T-helper 17 cell (primary cell): ENCODE data around the gene ASB2. TPM values are rescaled to one million over a fixed set of nuclear protein-coding genes. Genes with fewer than 3 reads are reported as not detected.

Source experiments
- ATAC-seq: fragments of 150-1000 bp; cut with Tn5 transposase; 2 replicates; pipeline ENCODE4 v1.10.0; 2021; ENCODE audit warnings: mild to moderate bottlenecking, moderate library complexity
- DNase-seq, 3 donors: peaks; one replicate each; pipeline versions ENCODE4 v3.0.0 to v3.0.0-alpha.2; 2020 to 2021
- H3K9me3 ChIP-seq: one replicate; pipeline ENCODE4 v1.7.0; 2013; ENCODE audit warnings: low read length, mild to moderate bottlenecking; ENCODE audit not compliant: control insufficient read depth, poor library complexity, severe bottlenecking
- H3K27ac Mint-ChIP-seq: one replicate; pipeline ENCODE4 v1.8.0; 2022; ENCODE audit warnings: mild to moderate bottlenecking, moderate library complexity, mixed read lengths
- H3K27me3 Mint-ChIP-seq: one replicate; pipeline ENCODE4 v1.8.0; 2022; ENCODE audit warnings: mixed read lengths
- H3K36me3 Mint-ChIP-seq: one replicate; pipeline ENCODE4 v1.8.0; 2022; ENCODE audit warnings: low read depth, mixed read lengths
- H3K4me1 Mint-ChIP-seq: one replicate; pipeline ENCODE4 v1.8.0; 2022; ENCODE audit warnings: mild to moderate bottlenecking, mixed read lengths
- H3K4me3 Mint-ChIP-seq: one replicate; pipeline ENCODE4 v1.8.0; 2022; ENCODE audit warnings: mild to moderate bottlenecking, moderate library complexity, mixed read lengths
- total RNA-seq, 4 donors: library from RNA in 2 of 4; stranded (reverse) in 2 of 4; gene quantifications; one replicate each; pipeline ENCODE4 v1.2.3 and lab custom pipeline; 2022 to 2026

The ASB2 gene
- total RNA-seq, 2 donors from 2014 or later, result 2.3 to 6.5 TPM

DNA sequence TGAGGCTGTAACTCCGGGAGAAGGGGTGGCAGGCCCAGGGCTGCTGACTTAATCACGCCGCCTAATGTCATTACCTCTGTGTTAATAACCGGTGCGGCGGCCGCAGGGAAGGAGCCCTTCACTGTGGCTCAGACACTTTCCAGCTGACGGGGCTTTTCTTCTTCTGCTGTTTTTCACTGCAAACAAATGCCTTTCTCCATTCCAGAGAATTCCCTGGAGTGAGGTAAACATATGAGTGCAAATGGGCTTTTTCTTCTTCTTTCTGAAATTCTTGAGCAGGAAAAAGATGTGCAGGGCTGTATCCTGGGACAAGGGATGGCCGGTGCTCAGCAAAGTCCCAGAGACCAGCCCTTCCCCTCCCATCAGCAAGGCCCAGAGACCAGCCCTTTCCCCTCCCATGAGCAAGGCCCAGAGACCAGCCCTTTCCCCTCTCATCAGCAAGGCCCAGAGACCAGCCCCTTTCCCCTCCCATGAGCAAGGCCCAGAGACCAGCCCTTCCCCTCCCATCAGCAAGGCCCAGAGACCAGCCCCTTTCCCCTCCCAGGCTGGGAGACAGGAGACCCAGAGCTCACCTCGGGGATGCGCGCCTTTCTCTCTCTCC lies 82.6 kb downstream of the ASB2 start:
- Mint-ChIP-seq H3K4me3 (no peak overlapping the region), H3K27ac (no peak overlapping the region)
- ATAC-seq, result no peak

DNA sequence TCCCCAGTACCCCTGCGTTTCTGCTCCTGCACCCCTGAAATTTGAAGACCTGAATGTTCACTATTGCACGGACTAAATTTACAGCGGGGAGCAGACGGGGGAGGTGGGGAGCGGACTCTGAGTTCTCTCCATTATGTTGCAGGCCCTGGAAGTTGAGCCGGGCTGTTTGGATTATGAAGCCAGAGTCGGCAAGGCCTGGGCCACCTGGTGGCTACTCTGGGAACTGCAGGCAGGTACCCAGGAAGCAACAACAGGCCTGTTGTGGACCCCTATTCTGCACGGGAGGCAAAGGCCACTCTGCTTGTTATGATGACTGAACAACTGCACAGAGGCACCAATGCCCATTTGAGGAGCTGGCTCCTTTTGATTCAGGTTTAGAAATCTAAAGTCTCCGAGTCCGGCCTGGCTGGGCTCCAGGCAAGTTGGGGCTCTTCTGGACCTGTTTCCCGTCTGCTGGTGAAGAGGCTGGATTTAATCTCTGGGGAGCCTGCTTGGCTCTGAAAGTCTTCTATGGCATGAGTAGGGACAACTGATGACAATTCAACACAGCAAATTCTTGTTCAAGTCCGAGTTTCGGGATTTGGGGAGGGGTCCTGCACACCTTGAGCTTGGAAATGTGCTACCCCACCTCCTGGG lies 83.3 kb downstream of the ASB2 start:
- Mint-ChIP-seq H3K4me3 (no peak overlapping the region), H3K4me1 (no peaks in the 10 kb centered on the region), H3K27me3 (peaks cover 44% of the 10 kb centered on the region), H3K36me3 (peaks cover 6% of the 10 kb centered on the region), H3K27ac (no peak overlapping the region)
- DNase-seq (peak; percentile 40 to 71 (median 49)), ATAC-seq (peak; percentile 75)
- H3K9me3 ChIP-seq, result no peaks in the 10 kb centered on the region

More for the DNA sequence above, 82.6 kb downstream of the ASB2 start:
- DNase-seq, result no peak
- Mint-ChIP-seq H3K27me3 (peaks cover 39% of the 10 kb centered on the region), H3K36me3 (peaks cover 3% of the 10 kb centered on the region), H3K4me1 (no peaks in the 10 kb centered on the region)
- H3K9me3 ChIP-seq, result no peaks in the 10 kb centered on the region

DNA sequence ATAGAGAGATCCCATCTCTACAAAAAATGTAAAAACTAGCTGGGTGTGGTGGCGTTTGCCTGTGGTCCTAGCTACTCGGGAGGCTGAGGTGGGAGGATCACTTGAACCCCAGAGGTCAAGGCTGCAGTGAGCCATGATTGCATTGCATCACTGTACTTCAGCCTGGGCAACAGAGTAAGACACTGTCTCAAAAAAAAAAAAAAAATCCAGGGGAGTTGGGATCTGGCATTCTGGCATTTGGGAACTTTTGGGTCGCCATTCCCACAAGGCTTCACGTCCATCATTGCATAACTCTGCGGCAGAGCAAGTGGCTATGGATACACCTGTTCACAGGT lies 83.9 kb downstream of the ASB2 start:
- ATAC-seq, result no peak
- H3K4me3 Mint-ChIP-seq, result no peak overlapping the region
- no peak for DNase-seq
- H3K4me1 Mint-ChIP-seq, result no peaks in the 10 kb centered on the region
- H3K27me3 Mint-ChIP-seq, result peaks cover 46% of the 10 kb centered on the region
- no peaks in the 10 kb centered on the region for H3K9me3 ChIP-seq
- no peak overlapping the region for H3K27ac Mint-ChIP-seq
- peaks cover 7% of the 10 kb centered on the region for H3K36me3 Mint-ChIP-seq

DNA sequence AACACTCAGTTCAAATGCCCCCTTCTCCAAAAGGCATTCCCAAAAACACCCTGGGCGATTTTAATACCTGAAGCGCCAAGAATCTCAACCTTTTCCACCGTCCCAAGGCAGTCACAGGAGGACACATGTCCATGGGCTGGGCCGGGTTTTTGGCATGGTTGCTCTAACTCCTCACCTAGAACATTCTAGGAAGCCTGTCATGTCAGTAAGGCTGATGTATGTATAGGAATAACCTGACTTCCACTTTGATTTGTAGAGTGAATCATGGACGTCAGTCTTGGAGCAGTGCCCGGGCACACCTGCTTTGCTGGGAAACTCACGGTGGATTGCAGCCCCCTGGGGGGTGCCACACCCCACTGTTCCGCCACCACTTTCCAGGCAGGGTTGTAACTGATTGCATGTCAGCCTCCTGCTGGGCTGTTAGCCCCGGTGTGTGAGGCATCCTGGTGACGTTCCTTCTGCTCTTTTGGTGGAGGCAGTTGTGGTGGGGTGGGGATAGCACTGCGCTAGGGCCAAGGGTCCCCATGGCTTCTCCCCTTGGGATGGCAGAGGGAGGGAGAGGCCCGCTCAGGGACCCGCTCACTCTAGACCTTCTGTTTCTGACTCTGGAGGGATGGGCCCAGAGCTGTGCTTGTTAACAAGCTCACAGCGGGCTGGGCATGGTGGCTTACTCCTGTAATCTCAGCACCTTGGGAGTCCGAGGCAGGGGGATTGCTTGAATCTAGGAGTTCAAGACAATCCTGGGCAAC lies 84.4 kb downstream of the ASB2 start:
- no peaks in the 10 kb centered on the region for H3K4me1 Mint-ChIP-seq
- no peak overlapping the region for H3K27ac Mint-ChIP-seq
- peaks cover 46% of the 10 kb centered on the region for H3K27me3 Mint-ChIP-seq

DNA sequence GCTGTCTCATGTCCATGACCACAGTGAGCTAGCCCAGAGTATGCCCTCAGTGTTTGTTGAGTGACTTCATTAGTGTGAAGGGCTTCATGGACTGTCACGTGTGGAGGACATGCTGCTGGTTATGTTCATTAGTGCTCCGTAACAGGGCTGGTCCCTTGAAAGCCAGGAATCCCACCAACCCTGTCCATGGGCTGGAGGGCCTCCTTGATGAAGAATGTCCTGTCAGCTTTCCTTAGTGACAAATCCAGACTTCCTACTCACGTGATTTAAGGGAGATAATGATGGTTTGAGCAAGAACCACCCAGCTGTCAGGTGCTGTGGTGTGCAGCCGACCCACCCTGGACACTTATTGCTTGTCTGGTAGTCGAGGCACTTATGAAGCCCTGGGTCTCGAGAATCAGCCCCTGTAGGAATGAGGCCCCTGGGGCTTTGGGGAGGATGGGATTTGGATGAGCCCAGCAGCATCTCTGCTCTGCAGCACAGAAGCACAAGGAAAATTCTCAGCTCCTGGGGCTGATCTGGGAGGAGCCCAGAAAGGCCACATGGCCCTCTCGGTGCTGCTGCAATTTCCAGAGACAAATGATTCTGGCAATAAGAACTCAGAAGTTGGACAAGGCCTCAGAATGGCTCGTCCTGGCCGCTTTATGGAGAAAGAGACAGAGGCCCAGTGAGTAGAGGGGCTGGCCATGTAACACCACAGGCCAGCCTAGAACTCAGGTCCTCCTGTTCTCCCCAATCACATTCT lies 86.5 kb downstream of the ASB2 start:
- Mint-ChIP-seq H3K36me3 (peaks cover 9% of the 10 kb centered on the region), H3K4me3 (no peak overlapping the region), H3K27ac (no peak overlapping the region), H3K4me1 (peaks cover 2% of the 10 kb centered on the region), H3K27me3 (peaks cover 41% of the 10 kb centered on the region)
- DNase-seq, result no peak
- ATAC-seq, result no peak
- H3K9me3 ChIP-seq, result no peaks in the 10 kb centered on the region

More for the DNA sequence above, 84.4 kb downstream of the ASB2 start:
- ATAC-seq (no peak), DNase-seq (no peak)
- no peaks in the 10 kb centered on the region for H3K9me3 ChIP-seq
- H3K36me3 Mint-ChIP-seq, result peaks cover 7% of the 10 kb centered on the region
- no peak overlapping the region for H3K4me3 Mint-ChIP-seq

DNA sequence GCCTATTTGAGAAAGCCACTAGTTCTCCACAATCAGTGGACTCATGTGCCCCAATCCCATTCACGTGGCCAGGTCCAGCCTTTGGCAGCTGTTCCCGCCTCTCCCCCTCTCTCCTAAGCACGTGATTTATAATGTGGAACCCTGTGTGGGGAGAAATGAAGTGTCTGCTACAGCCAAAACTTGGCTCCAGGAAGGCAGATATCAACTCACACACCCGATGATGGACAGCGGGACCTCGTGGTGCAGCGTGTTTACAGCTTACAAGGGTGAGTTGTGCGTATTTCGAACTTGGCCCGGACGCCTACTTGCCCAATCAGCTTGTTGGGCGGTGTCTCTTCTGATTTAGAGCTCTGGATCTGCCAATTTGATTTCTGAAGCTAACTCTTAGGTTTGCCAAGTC lies 87.4 kb downstream of the ASB2 start:
- Mint-ChIP-seq H3K36me3 (peaks cover 11% of the 10 kb centered on the region), H3K27me3 (peaks cover 38% of the 10 kb centered on the region), H3K4me1 (peaks cover 5% of the 10 kb centered on the region), H3K27ac (no peak overlapping the region), H3K4me3 (no peak overlapping the region)
- no peak for ATAC-seq
- DNase-seq, result no peak
- no peaks in the 10 kb centered on the region for H3K9me3 ChIP-seq

DNA sequence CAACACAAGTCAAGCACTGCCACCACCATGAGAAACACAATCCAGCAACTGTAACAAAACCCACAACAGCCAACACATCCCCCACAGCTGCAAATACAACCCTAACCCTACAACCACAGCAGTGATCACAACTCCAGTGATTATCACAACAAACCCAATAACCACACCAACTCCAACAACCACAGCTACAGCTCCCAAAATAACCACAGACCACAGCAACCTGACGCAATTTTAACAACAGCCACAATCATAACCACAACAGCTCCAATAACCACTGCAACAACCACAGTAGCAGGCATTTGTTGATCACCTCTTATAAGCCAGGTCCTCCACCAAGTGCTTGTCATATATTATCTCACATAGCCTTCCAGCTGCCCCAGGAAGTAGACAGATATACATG lies 91.4 kb downstream of the ASB2 start:
- no peak for ATAC-seq
- H3K9me3 ChIP-seq, result no peaks in the 10 kb centered on the region
- peaks cover 18% of the 10 kb centered on the region for H3K27me3 Mint-ChIP-seq
- H3K4me3 Mint-ChIP-seq, result no peak overlapping the region
- H3K4me1 Mint-ChIP-seq, result peaks cover 5% of the 10 kb centered on the region
- DNase-seq, result no peak
- H3K36me3 Mint-ChIP-seq, result peaks cover 8% of the 10 kb centered on the region
- no peak overlapping the region for H3K27ac Mint-ChIP-seq

Other genes with a start within 250 kb of the ASB2 start
- gene PRIMA1, start 188.1 kb downstream of the ASB2 start, total RNA-seq, result not detected
- gene FAM181A, start 49.2 kb downstream of the ASB2 start, total RNA-seq, result not detected
- not detected for gene CCDC197, start 20.7 kb upstream of the ASB2 start, total RNA-seq
- gene OTUB2, start 49.8 kb upstream of the ASB2 start, total RNA-seq, result under 1 TPM; 0.12 to 0.37 TPM
- 100 to 1,000 TPM; 478 to 531 TPM for gene DDX24, start 104.6 kb upstream of the ASB2 start, total RNA-seq
- 10 to 100 TPM in 1 of 2 donors, 1 to 10 TPM in 1; 9.3 to 12.1 TPM for gene IFI27L1, start 104.7 kb upstream of the ASB2 start, total RNA-seq
- 1 to 10 TPM in 1 of 2 donors, under 1 TPM in 1; 0.63 to 1.0 TPM for gene IFI27, start 134.2 kb upstream of the ASB2 start, total RNA-seq
- gene IFI27L2, start 153.0 kb upstream of the ASB2 start, total RNA-seq, result 10 to 100 TPM; 21.5 to 25.8 TPM
- gene PPP4R4, start 197.8 kb upstream of the ASB2 start, total RNA-seq, result 1 to 10 TPM; 2.6 to 6.7 TPM